ENCODE results near the gene PCDHGB6. TPM values are rescaled to one million over a fixed set of nuclear protein-coding genes. Genes with fewer than 3 reads are reported as not detected.
"Not testable (repeated sequence)": the region's sequence is repeated elsewhere in the genome, so short reads cannot be mapped to it uniquely, and the experiment has no call there.

Gene PCDHGB6
- total and polyA plus RNA-seq, 8 donors, result 0.63 to 4.0 (median 2.3) TPM

- H3K9me3 ChIP-seq, result peaks cover 0 to 44% (median 2%) of the 10 kb centered on the region in 4 donors
- H3K27ac ChIP-seq, result no peak overlapping the region
- TF ChIP-seq, protein P1, sequence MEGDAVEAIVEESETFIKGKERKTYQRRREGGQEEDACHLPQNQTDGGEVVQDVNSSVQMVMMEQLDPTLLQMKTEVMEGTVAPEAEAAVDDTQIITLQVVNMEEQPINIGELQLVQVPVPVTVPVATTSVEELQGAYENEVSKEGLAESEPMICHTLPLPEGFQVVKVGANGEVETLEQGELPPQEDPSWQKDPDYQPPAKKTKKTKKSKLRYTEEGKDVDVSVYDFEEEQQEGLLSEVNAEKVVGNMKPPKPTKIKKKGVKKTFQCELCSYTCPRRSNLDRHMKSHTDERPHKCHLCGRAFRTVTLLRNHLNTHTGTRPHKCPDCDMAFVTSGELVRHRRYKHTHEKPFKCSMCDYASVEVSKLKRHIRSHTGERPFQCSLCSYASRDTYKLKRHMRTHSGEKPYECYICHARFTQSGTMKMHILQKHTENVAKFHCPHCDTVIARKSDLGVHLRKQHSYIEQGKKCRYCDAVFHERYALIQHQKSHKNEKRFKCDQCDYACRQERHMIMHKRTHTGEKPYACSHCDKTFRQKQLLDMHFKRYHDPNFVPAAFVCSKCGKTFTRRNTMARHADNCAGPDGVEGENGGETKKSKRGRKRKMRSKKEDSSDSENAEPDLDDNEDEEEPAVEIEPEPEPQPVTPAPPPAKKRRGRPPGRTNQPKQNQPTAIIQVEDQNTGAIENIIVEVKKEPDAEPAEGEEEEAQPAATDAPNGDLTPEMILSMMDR (IDR thresholded peaks at IDR 0.05), result no peak
- no peak overlapping the region for H3K4me3 ChIP-seq
- no peaks in the 10 kb centered on the region for H3K36me3 ChIP-seq
- DNase-seq, result no peak
- WGBS, 2 donors, result 33 to 36% methylated on average over 10 of the region's 10 CpGs
- ATAC-seq, result no peak
- intact Hi-C loops (cut with DNase I), result loop anchor here in 1 of 3 donors (10.0 kb wide), 1 partner anchor 234 kb away; the partner anchor contains the start of gene PCDHB6
- H3K4me1 ChIP-seq, result no peaks in the 10 kb centered on the region
- no peaks in the 10 kb centered on the region for H3K27me3 ChIP-seq
- FAIRE-seq, result no peak
Observed at GRCh38 chr5:141388661-141389060, 19.2 kb upstream of the PCDHGB6 start.

- Histone ChIP-seq H3K9me3 (peaks cover 0 to 40% (median 2%) of the 10 kb centered on the region in 4 donors), H3K4me1 (no peaks in the 10 kb centered on the region), H3K36me3 (no peaks in the 10 kb centered on the region), H3K4me3 (no peak overlapping the region), H3K27ac (no peak overlapping the region), H3K27me3 (no peaks in the 10 kb centered on the region)
- TF ChIP-seq, protein P1 (IDR thresholded peaks at IDR 0.05), result no peak
- FAIRE-seq, result no peak
- DNase-seq, result peak in 1 of 6 donors; percentile 26
- 26% methylated on average over 77 of the region's 77 CpGs for WGBS, 2 donors
- no peak for ATAC-seq
- intact Hi-C loops (cut with DNase I), result loop anchor here in 1 of 3 donors (10.0 kb wide), 1 partner anchor 235 kb away; the partner anchor contains the start of gene PCDHB6
Observed at GRCh38 chr5:141389153-141390042, 18.4 kb upstream of the PCDHGB6 start.

DNA sequence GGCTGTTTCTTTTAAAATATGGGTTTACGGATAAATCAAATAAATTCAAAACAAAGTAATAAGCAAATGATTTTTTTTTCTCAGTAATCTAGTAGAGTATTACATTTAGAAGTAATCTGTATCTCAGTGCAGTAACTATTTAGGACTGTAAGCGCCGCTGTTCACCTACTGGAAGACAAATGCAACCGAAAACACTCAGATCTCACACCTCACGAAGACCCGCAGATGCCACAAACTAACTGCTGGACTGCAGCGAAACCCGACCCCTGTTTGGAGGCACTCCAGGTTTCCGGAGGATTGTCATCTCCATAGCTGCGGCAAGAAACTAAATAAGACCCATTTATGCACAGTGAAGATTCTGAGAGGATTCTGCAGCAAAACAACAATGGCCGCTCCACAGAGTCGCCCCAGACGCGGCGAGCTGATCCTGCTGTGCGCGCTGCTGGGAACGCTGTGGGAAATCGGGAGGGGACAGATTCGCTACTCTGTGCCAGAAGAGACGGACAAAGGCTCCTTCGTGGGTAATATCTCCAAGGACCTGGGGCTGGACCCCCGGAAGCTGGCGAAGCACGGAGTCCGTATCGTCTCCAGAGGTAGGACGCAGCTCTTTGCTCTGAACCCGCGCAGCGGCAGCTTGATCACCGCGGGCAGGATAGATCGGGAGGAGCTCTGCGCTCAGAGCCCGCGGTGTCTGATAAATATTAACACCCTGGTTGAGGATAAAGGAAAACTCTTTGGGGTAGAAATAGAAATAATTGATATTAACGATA, 15.2 kb upstream of the PCDHGB6 start, which contains the start of gene PCDHGA8:
TSS of gene PCDHGA8 (plus strand) at position 205 of the 770 bp plus-strand sequence. CDS start at position 386, 181 bp downstream.
- DNase-seq, result peak in 1 of 6 donors; percentile 31
- Histone ChIP-seq H3K27ac (no peak within 1 kb of the TSS), H3K36me3 (no peaks in the 10 kb centered on the region), H3K9me3 (peaks cover 0 to 34% (median 2%) of the 10 kb centered on the region in 4 donors), H3K4me1 (no peaks in the 10 kb centered on the region), H3K4me3 (no peak within 1 kb of the TSS), H3K27me3 (no peaks in the 10 kb centered on the region)
- TF ChIP-seq, protein P1 (IDR thresholded peaks at IDR 0.05), result no peak
- no peak for FAIRE-seq
- intact Hi-C loops (cut with DNase I), result no loop called here
- no peak for ATAC-seq
- WGBS, 2 donors, result 26 to 28% methylated on average over 38 of the region's 38 CpGs

GRCh38 chr5:141393267-141393666, 14.6 kb upstream of the PCDHGB6 start:
- H3K27ac ChIP-seq, result no peak overlapping the region
- intact Hi-C loops (cut with DNase I), result no loop called here
- no peaks in the 10 kb centered on the region for H3K27me3 ChIP-seq
- TF ChIP-seq, protein P1 (IDR thresholded peaks at IDR 0.05), result no peak
- no peaks in the 10 kb centered on the region for H3K36me3 ChIP-seq
- WGBS, 2 donors, result 24 to 29% methylated on average over 21 of the region's 21 CpGs
- no peak for FAIRE-seq
- DNase-seq, result peak in 1 of 6 donors; percentile 23
- ATAC-seq, result no peak
- peaks cover 0 to 34% (median 2%) of the 10 kb centered on the region in 4 donors for H3K9me3 ChIP-seq
- H3K4me3 ChIP-seq, result no peak overlapping the region
- H3K4me1 ChIP-seq, result no peaks in the 10 kb centered on the region

- H3K27me3 ChIP-seq, ATAC-seq: not testable (repeated sequence)
- 22 to 25% methylated on average over 36 to 46 of the region's 53 CpGs for WGBS, 2 donors
Observed at GRCh38 chr5:141394401-141395187, 13.2 kb upstream of the PCDHGB6 start.

More at GRCh38 chr5:141394401-141395187, 13.2 kb upstream of the PCDHGB6 start:
- intact Hi-C loops (cut with DNase I); H3K27ac ChIP-seq; H3K4me1 ChIP-seq; H3K4me3 ChIP-seq; FAIRE-seq; H3K36me3 ChIP-seq: not testable (repeated sequence)
- peak in 1 of 6 donors; percentile 27 for DNase-seq
- H3K9me3 ChIP-seq, result peaks cover 0 to 24% (median 2%) of the 10 kb centered on the region in 4 donors

Data from pancreas (tissue), 10 donors.